ENCODE results near the gene EDARADD. TPM values are rescaled to one million over a fixed set of nuclear protein-coding genes. Genes with fewer than 3 reads are reported as not detected.
A peak's percentile ranks its signal among the peaks of the same experiment; 100 is the strongest.

The EDARADD gene
- total RNA-seq, 1 donor from 2014 or later, result not detected

GRCh38 chr1:236392182-236392581 lies 1.9 kb upstream of the EDARADD start:
- no peak for DNase-seq (ENCODE audit: low read depth)

GRCh38 chr1:236394879-236395229 lies 768 bp downstream of the EDARADD start:
- DNase-seq (ENCODE audit: low read depth), result peak; percentile 2

GRCh38 chr1:236395230-236395946 lies 1.3 kb downstream of the EDARADD start:
- DNase-seq (ENCODE audit: low read depth), result peak; percentile 2

- DNase-seq (ENCODE audit: low read depth), result no peak
Observed at GRCh38 chr1:236395947-236396664, 2.0 kb downstream of the EDARADD start.

GRCh38 chr1:236396665-236397043 lies 2.6 kb downstream of the EDARADD start:
- no peak for DNase-seq (ENCODE audit: low read depth)

GRCh38 chr1:236397173-236397759 lies 3.2 kb downstream of the EDARADD start:
- no peak for DNase-seq (ENCODE audit: low read depth)

- DNase-seq (ENCODE audit: low read depth), result no peak
Observed at GRCh38 chr1:236398538-236398937, 4.5 kb downstream of the EDARADD start.

- DNase-seq (ENCODE audit: low read depth), result no peak
Observed at GRCh38 chr1:236400061-236400603, 6.0 kb downstream of the EDARADD start.

- no peak for DNase-seq (ENCODE audit: low read depth)
Observed at GRCh38 chr1:236401698-236402097, 7.6 kb downstream of the EDARADD start.

GRCh38 chr1:236403905-236404696 lies 10.0 kb downstream of the EDARADD start:
- DNase-seq (ENCODE audit: low read depth), result no peak

- no peak for DNase-seq (ENCODE audit: low read depth)
Observed at GRCh38 chr1:236407059-236407458, 13.0 kb downstream of the EDARADD start.

- DNase-seq (ENCODE audit: low read depth), result no peak
Observed at GRCh38 chr1:236413688-236414087, 19.6 kb downstream of the EDARADD start.

GRCh38 chr1:236416165-236416564 lies 22.1 kb downstream of the EDARADD start:
- no peak for DNase-seq (ENCODE audit: low read depth)

GRCh38 chr1:236417336-236417735 lies 23.2 kb downstream of the EDARADD start:
- DNase-seq (ENCODE audit: low read depth), result no peak

- no peak for DNase-seq (ENCODE audit: low read depth)
Observed at GRCh38 chr1:236419502-236419901, 25.4 kb downstream of the EDARADD start.

- DNase-seq (ENCODE audit: low read depth), result peak; percentile 39
Observed at GRCh38 chr1:236421022-236421421, 26.9 kb downstream of the EDARADD start.

- no peak for DNase-seq (ENCODE audit: low read depth)
Observed at GRCh38 chr1:236421850-236422516, 27.9 kb downstream of the EDARADD start.

GRCh38 chr1:236422517-236422876 lies 28.4 kb downstream of the EDARADD start:
- DNase-seq (ENCODE audit: low read depth), result no peak

GRCh38 chr1:236425031-236425663 lies 31.1 kb downstream of the EDARADD start:
- DNase-seq (ENCODE audit: low read depth), result no peak

- DNase-seq (ENCODE audit: low read depth), result no peak
Observed at GRCh38 chr1:236426215-236426614, 32.1 kb downstream of the EDARADD start.
